ENCODE results near the gene AMY2B. TPM values are rescaled to one million over a fixed set of nuclear protein-coding genes. Genes with fewer than 3 reads are reported as not detected.
A peak's percentile ranks its signal among the peaks of the same experiment; 100 is the strongest.
"Not testable (repeated sequence)": the region's sequence is repeated elsewhere in the genome, so short reads cannot be mapped to it uniquely, and the experiment has no call there.

Gene AMY2B
- total RNA-seq, result 0.51 and 1.4 TPM in 2 replicates

GRCh38 chr1:103571289-103571688 lies at the start of gene AMY2B:
TSS of gene AMY2B (plus strand) at chr1:103571589. CDS start at chr1:103571603, 14 bp downstream.
- not testable (repeated sequence) for DNase-seq

GRCh38 chr1:103523346-103523745 lies 48.0 kb upstream of the AMY2B start:
- DNase-seq, result no peak

DNA sequence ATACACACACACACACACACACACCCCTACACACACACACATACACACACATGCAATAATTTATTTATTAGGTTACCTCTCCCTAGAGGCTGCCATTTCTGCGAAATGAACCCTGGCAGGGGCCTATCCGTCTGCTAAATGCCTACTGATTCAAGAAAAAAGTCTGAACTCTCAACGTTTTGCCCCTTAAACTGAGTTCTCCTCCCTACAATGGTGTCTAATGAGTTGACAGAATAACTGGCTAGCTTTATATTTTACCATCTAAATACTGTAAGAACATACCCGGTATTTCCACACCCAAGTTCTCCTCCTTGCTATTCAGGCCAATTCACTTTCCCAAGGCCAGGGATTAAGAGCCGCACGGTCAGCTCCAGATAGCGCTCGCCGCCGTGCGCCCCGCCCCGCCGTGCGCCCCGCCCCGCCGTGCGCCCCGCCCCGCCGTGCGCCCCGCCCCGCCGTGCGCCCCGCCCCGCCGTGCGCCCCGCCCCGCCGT lies 46.2 kb upstream of the AMY2B start:
- peak; percentile 60 for DNase-seq

DNA sequence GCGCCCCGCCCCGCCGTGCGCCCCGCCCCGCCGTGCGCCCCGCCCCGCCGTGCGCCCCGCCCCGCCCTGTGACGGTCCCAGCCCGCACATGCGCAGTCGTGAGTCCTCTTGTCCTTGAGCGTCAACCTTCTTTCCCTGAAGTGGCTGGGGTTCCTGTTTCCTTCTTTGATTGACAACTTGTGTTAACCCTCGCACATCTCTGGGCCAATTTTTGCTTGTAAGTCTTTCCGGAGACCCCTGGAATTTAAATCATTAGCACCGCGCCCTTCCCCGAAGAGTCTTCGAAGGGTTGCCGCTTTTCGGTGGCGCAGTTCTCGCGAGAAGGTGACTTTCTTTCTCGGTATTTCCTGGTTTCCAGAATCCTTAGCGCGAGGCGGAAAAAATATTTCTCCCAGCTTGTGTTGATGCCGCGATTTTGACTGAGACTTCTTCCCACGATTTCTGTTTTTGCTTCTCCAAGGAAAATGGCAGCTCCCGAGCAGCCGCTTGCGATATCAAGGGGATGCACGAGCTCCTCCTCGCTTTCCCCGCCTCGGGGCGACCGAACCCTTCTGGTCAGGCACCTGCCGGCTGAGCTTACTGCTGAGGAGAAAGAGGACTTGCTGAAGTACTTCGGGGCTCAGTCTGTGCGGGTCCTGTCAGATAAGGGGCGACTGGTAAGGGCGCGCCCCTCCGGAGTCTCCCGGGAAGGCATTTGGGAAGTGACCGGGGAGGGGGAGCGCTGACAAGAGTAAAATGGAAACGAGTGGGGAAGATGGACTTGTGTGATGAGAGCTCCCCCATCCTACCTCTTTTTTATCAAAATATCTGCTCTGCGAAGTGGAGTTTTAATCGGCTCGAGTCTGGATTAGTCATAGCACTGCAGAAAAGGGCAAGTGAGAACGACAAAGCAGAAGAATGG lies 45.5 kb upstream of the AMY2B start, which contains the start of gene RNPC3:
Gene RNPC3 (plus strand): TSS at position 93 of the 901 bp plus-strand sequence. CDS start 372 bp downstream, at position 465.
- DNase-seq, result peak; percentile 93

DNA sequence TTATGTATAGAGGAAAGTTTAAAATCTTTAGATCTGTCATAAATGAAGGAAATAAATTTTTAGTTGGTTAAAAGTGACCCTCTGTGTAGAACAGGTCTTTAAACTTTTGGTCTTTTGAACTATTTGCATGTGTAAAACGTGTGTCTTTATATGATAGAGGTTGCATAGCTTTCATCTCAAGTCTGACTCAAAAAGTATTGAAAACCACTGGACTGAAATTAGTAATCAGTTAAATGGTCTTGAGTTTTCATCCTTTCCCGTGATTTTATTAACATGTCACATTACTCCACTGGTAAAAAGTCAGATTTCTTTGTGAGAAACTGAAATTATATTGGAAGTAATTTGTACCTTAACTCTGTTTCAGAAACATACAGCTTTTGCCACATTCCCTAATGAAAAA lies 44.1 kb upstream of the AMY2B start:
- no peak for DNase-seq

GRCh38 chr1:103529746-103530145 lies 41.6 kb upstream of the AMY2B start:
- no peak for DNase-seq

- DNase-seq, result no peak
These were observed 33.2 kb upstream of the AMY2B start for GRCh38 chr1:103538226-103538625.

DNA sequence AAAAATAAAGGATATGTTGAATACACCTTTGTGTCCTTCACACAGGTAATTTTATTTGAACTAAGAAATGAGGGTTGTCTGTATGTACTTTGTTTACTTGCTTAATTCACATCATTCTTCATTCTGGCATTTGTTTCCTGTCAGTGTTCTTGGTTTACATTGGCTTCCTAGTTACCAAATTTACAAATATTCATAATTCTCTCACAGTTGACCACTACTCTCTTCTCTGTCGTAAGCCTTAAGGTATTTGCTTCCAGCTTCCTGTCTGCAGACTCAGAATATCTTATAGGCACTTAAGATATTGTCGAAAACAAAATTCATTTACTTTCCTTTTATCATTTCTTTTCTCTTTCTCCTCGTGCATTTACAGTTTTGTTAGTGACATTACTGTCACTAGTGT lies 30.0 kb upstream of the AMY2B start:
- DNase-seq, result no peak

DNA sequence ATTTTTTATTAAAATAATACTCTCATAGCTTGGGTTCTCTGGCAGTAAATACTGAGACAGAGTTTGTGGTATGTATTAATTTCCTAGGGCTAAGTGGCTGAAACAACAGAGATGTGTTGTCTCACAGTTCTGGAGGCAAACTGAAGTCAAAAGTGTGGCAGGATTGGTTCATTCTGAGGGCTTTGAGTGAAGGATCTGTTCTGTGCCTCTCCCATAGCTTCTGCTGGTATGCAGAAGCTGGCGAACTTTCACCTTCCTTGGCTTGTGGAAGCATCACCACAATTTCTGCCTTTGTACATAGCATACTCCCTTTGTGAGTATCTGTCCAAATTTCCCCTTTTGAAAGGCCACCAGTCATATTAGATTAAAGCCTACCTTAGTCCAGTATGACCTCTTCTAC lies 24.9 kb upstream of the AMY2B start:
- DNase-seq, result no peak

DNA sequence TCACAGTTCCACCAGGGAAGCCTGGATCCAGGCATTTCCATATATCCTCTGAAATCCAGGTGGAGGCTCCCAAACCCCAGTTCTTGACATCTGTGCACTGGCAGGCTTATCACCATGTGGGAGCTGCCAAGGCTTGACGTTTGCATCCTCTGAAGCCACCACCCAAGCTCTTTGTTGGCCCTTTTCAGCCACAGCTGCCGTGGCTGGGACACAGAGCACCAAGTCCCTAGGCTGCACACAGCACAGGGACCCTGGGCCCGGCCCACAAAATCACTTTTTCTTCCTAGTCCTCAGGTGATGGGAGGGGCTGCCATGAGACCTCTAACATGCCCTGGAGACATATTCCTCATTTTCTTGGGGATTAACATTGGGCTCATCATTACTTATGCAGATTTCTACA lies 23.5 kb upstream of the AMY2B start:
- no peak for DNase-seq

DNA sequence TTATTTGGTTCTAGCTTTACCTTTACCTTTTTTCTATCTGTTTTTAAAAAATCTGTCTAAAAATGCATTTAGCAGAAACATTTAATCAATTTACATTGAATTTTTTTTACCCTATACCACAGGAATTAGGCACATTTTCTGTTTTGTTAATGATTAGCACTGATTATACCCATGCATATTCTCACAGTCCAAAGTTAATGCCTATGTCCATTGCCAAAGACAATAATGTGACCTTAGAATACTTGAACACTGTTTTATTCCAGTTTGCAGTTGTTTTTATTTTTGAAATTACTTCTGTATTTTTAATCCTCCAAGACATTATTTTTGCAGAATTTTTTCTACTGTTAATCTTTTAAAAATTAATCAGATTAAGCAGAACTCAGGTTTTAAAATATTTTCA lies 11.0 kb upstream of the AMY2B start:
- DNase-seq, result no peak

- not testable (repeated sequence) for DNase-seq
These were observed 10.3 kb upstream of the AMY2B start for GRCh38 chr1:103561124-103561523.

GRCh38 chr1:103561643-103562395 lies 9.6 kb upstream of the AMY2B start:
- DNase-seq, result no peak

GRCh38 chr1:103563056-103563455 lies 8.3 kb upstream of the AMY2B start:
- DNase-seq, result no peak

DNA sequence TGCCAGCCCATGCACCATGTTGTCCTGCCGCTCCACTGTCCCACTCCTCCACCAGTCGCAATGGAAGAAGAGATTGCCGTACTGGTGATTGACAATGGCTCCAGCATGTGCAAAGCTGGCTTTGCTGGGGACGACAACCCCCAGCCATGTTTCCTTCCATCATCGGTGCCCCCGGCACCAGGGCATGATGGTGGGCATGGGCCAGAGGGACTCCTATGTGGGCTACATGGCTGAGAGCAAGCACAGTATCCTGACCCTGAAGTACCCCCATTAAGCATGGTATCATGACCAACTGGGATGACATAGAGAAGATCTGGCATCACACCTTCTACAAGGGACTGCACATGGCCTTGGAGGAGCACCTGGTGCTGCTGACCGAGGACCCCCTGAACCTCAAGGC lies 1.9 kb upstream of the AMY2B start:
- no peak for DNase-seq

GRCh38 chr1:103576065-103576464 lies 4.7 kb downstream of the AMY2B start:
- DNase-seq, result no peak

GRCh38 chr1:103576784-103577183 lies 5.4 kb downstream of the AMY2B start:
- DNase-seq, result not testable (repeated sequence)

GRCh38 chr1:103582464-103582863 lies 11.1 kb downstream of the AMY2B start:
- no peak for DNase-seq

DNA sequence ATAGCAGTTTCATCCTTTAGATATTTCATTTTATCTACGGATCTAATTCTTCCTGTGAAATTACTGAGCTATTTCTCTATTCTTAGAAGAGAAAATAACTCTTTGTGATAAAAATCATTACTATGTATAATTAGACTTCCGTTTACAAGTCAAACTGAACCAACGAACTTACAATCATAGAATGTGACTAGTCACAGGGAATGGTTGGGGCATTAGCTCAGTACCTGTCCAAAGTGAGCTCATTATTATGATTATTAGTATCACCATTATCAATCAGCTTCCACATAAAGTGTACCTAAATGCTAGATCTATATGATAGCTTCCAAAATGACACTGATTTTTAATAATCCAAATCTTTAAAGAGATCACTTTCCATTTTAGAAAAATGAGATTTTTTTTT lies 12.5 kb downstream of the AMY2B start:
- no peak for DNase-seq

DNA sequence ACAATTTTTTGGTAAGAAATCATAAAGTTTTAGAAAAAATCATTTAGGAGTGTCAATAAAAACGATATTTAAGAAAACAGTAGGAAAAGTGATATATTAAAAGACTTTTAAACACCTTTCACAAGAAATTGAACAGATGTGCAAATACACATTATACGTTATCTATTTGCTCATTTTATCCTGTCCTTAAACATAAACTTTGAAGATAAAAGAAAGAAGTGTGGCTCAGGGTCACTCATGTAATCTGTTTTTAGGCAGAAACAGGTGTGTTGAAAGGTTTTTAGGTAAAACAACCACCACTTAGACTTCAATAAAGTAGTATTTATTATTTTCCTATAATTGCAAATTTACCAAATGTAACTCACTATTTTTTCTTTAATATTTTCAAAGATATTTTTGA lies 13.1 kb downstream of the AMY2B start:
- no peak for DNase-seq

DNA sequence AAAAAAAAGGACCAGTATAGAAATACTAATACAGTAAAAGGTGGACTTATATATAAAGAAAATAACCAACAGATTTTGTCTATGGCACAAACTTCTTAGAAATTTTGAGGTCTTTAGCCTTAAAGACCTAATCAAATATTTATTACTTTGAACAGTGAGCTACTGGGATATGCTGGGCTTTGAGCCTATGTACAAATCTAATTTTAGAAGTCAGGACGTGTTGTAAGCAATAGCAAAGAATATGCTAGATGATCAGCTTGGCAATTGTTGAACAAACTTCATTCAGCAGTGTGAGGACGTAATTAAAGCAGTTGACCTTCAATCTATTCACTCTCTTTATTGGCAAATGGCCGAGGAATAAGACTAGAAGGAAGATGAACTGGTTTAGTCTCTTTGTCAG lies 31.4 kb downstream of the AMY2B start:
- DNase-seq, result not testable (repeated sequence)

DNA sequence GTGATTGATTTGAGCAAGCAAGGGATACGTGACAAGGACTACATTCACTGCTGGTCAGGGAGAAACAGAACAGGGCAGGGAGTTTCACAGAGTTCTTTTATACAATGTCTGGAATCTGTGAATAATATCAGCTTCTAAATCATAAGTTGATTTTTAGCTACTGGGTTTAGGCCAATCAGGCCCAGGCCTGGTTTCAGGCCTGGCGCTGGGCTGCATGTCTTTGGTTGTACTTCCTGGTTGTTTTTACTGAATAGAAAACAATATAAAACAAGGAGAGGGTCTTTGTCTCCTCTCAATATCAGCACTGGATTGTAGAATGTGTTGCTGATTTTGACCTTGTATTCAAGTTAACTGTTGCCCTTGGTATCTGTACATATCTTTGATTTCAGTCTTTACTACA lies 45.0 kb downstream of the AMY2B start:
- no peak for DNase-seq

DNA sequence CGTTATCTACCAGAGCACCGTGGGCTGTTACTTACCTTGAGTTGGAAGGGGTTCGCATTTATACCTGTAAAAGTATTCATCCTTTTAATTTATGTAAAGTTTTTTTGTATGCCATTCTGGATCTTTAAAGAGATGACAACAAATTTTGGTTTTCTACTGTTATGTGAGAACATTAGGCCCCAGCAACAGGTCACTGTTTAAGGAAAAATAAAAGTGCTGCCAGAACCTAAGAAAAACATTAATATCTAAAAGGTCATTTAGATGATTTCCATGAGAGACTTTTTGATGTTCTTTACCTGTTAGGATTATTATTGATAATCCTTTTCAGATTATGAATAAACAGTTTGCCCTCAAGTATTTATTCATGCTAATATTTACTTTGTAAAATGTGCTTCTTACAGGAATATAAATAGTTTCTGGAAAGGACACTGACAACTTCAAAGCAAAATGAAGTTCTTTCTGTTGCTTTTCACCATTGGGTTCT lies 45.6 kb downstream of the AMY2B start, which contains the start of gene AMY2A:
Gene AMY2A (plus strand): TSS at position 434 of the 484 bp plus-strand sequence. CDS start 14 bp downstream, at position 448.
- DNase-seq, result not testable (repeated sequence)
